HepG2 (cell line): ENCODE results near the gene EZH1. TPM values are rescaled to one million over a fixed set of nuclear protein-coding genes. Genes with fewer than 3 reads are reported as not detected.

Experiments
- FOSL1 ChIP-seq: sonication (generic); formaldehyde crosslinking; IDR thresholded peaks from 2 replicates; pipeline ENCODE4 v1.9.0; 2021; ENCODE audit warnings: missing genetic modification reagents, borderline replicate concordance
- HNF1B ChIP-seq: sonication (generic); formaldehyde crosslinking; IDR thresholded peaks from 2 replicates; pipeline ENCODE4 v1.5.1; 2020; ENCODE audit warnings: mild to moderate bottlenecking, moderate library complexity, missing genetic modification reagents
- HNRNPUL1 ChIP-seq: fragments of 200-400 bp; formaldehyde crosslinking; IDR thresholded peaks from 2 replicates; pipeline ENCODE4 v1.6.1; 2017; ENCODE audit warnings: low read depth, mild to moderate bottlenecking, low read length, moderate library complexity
- HOXA3 ChIP-seq: sonication (generic); formaldehyde crosslinking; IDR thresholded peaks from 2 replicates; pipeline ENCODE4 v1.5.0; 2020; ENCODE audit warnings: missing genetic modification reagents
- MBD4 ChIP-seq: IDR thresholded peaks from 2 replicates; pipeline ENCODE4 v1.6.1; 2012; ENCODE audit warnings: low read length, inconsistent platforms, borderline replicate concordance
- NCOA5 ChIP-seq: sonication (generic); formaldehyde crosslinking; IDR thresholded peaks from 2 replicates; pipeline ENCODE4 v1.4.0; 2020; ENCODE audit warnings: missing genetic modification reagents
- NFYC ChIP-seq: IDR thresholded peaks from 2 replicates; pipeline ENCODE4 v1.6.1; 2016; ENCODE audit warnings: missing genetic modification reagents, missing compliant biosample characterization
- SMARCC2 ChIP-seq: fragments of 450-650 bp; IDR thresholded peaks from 2 replicates; pipeline ENCODE4 v1.6.1; 2017; ENCODE audit warnings: antibody characterized with exemption, mild to moderate bottlenecking
- SRSF9 ChIP-seq: fragments of 200-400 bp; formaldehyde crosslinking; IDR thresholded peaks from 2 replicates; pipeline ENCODE4 v1.6.1; 2018; ENCODE audit warnings: borderline replicate concordance, mild to moderate bottlenecking, low read depth, low read length; ENCODE audit not compliant: insufficient read depth, poor library complexity, severe bottlenecking
- USF2 ChIP-seq, 2 experiments: sonication (generic) in 1 of 2; formaldehyde crosslinking in 1 of 2; IDR thresholded peaks; 2 replicates each; pipeline versions ENCODE4 v1.5.1 to v1.6.1; 2011 to 2020; ENCODE audit warnings: borderline replicate concordance in 1 of 2, low read depth in 1 of 2, low read length in 1 of 2, mild to moderate bottlenecking in 1 of 2, missing genetic modification reagents in 1 of 2, moderate library complexity in 1 of 2
- WIZ ChIP-seq: sonication (generic); formaldehyde crosslinking; IDR thresholded peaks from 2 replicates; pipeline ENCODE4 v1.5.1; 2020; ENCODE audit warnings: mild to moderate bottlenecking, missing genetic modification reagents
- ZC3H13 ChIP-seq: sonication (generic); formaldehyde crosslinking; IDR thresholded peaks from 2 replicates; pipeline ENCODE4 v1.8.1; 2023; ENCODE audit warnings: mild to moderate bottlenecking, missing genetic modification reagents, moderate library complexity
- ZFYVE20 ChIP-seq: sonication (generic); formaldehyde crosslinking; IDR thresholded peaks from 2 replicates; pipeline ENCODE4 v1.8.0; 2023; ENCODE audit warnings: low read depth, mild to moderate bottlenecking, moderate library complexity, missing genetic modification reagents, borderline replicate concordance
- ZNF282 ChIP-seq: fragments of 450-650 bp; IDR thresholded peaks from 2 replicates; pipeline ENCODE4 v1.6.1; 2018; ENCODE audit not compliant: partially characterized antibody
- ZNF556 ChIP-seq: sonication (generic); formaldehyde crosslinking; IDR thresholded peaks from 2 replicates; pipeline ENCODE4 v1.4.0; 2020; ENCODE audit warnings: mild to moderate bottlenecking, missing genetic modification reagents, borderline replicate concordance
- ZNF777 ChIP-seq: sonication (generic); formaldehyde crosslinking; IDR thresholded peaks from 2 replicates; pipeline ENCODE4 v1.4.0; 2020; ENCODE audit warnings: missing genetic modification reagents
- polyA plus RNA-seq, 8 experiments: library from polyadenylated mRNA; depleted of rRNA in 3 of 8; stranded (reverse) in 7 of 8; unstranded in 1 of 8; fragments of >200 nt; fragmentation: Illumina TruSeq in 4 of 8; extraction: Trizol in 4 of 8; gene quantifications; 2 replicates each; pipeline versions ENCODE4 v1.2.1 to v1.2.3, GENCODE V29; 2011 to 2016; ENCODE audit warnings: low read depth in 4 of 8, missing spikeins in 1 of 8, mixed read lengths in 1 of 8; ENCODE audit not compliant: insufficient read depth in 1 of 8
- total RNA-seq, 5 experiments: library from RNA; depleted of rRNA; stranded (reverse); fragments of >200 nt; fragmentation: Illumina TruSeq; extraction: Trizol; gene quantifications; 2 replicates each; pipeline ENCODE4 v1.2.3, GENCODE V29; 2016; ENCODE audit warnings: low read depth in 1 of 5
- TF ChIP-seq, protein P1 (sequence below): sonication (generic); formaldehyde crosslinking; IDR thresholded peaks from 2 replicates; pipeline ENCODE4 v1.4.0; 2020; ENCODE audit warnings: missing genetic modification reagents
- TF ChIP-seq, protein P2 (sequence below): sonication (generic); formaldehyde crosslinking; IDR thresholded peaks from 2 replicates; pipeline ENCODE4 v1.4.0; 2020; ENCODE audit warnings: missing genetic modification reagents

EZH1 gene
- total and polyA plus RNA-seq, 2 of the 13 experiments (the other 11 are each of a cell fraction or from before 2014, with no cell fraction given) = 11.6 to 24.0 TPM

GRCh38 chr17:42659079-42659931, 85.5 kb downstream of the EZH1 start, which contains the start of gene TUBG2 (continued):
- TF ChIP-seq, protein P1, sequence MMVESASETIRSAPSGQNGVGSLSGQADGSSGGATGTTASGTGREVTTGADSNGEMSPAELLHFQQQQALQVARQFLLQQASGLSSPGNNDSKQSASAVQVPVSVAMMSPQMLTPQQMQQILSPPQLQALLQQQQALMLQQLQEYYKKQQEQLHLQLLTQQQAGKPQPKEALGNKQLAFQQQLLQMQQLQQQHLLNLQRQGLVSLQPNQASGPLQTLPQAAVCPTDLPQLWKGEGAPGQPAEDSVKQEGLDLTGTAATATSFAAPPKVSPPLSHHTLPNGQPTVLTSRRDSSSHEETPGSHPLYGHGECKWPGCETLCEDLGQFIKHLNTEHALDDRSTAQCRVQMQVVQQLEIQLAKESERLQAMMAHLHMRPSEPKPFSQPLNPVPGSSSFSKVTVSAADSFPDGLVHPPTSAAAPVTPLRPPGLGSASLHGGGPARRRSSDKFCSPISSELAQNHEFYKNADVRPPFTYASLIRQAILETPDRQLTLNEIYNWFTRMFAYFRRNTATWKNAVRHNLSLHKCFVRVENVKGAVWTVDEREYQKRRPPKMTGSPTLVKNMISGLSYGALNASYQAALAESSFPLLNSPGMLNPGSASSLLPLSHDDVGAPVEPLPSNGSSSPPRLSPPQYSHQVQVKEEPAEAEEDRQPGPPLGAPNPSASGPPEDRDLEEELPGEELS (CRISPR knock-in tag) = 0 out of 2 replicates have a peak, but pooled peaks have one; percentile 21
- no peak for TF ChIP-seq ZNF282
- TF ChIP-seq ZC3H13 (CRISPR knock-in tag) = peak; percentile 27; the same call in 1 of the 2 replicates
- TF ChIP-seq ZFYVE20 (CRISPR knock-in tag) = no peak
- TF ChIP-seq NCOA5 (CRISPR knock-in tag) = no peak
- no peak for TF ChIP-seq FOSL1
- TF ChIP-seq HNF1B (CRISPR knock-in tag) = peak; percentile 70; the same call in 1 of the 2 replicates
- peak; percentile 51 for TF ChIP-seq NFYC (CRISPR knock-in tag)
- no peak for TF ChIP-seq USF2 (IDR thresholded peaks at IDR 0.05; ENCODE audit: low read depth, low read length)
- TF ChIP-seq USF2 (CRISPR knock-in tag; IDR thresholded peaks at IDR 0.05; ENCODE audit: borderline replicate concordance) = no peak
- peak; percentile 44; the same call in 1 of the 2 replicates for TF ChIP-seq HNRNPUL1
- TF ChIP-seq, protein P2, sequence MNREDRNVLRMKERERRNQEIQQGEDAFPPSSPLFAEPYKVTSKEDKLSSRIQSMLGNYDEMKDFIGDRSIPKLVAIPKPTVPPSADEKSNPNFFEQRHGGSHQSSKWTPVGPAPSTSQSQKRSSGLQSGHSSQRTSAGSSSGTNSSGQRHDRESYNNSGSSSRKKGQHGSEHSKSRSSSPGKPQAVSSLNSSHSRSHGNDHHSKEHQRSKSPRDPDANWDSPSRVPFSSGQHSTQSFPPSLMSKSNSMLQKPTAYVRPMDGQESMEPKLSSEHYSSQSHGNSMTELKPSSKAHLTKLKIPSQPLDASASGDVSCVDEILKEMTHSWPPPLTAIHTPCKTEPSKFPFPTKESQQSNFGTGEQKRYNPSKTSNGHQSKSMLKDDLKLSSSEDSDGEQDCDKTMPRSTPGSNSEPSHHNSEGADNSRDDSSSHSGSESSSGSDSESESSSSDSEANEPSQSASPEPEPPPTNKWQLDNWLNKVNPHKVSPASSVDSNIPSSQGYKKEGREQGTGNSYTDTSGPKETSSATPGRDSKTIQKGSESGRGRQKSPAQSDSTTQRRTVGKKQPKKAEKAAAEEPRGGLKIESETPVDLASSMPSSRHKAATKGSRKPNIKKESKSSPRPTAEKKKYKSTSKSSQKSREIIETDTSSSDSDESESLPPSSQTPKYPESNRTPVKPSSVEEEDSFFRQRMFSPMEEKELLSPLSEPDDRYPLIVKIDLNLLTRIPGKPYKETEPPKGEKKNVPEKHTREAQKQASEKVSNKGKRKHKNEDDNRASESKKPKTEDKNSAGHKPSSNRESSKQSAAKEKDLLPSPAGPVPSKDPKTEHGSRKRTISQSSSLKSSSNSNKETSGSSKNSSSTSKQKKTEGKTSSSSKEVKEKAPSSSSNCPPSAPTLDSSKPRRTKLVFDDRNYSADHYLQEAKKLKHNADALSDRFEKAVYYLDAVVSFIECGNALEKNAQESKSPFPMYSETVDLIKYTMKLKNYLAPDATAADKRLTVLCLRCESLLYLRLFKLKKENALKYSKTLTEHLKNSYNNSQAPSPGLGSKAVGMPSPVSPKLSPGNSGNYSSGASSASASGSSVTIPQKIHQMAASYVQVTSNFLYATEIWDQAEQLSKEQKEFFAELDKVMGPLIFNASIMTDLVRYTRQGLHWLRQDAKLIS (CRISPR knock-in tag) = no peak
- peak; percentile 74; the same call in 1 of the 2 replicates for TF ChIP-seq ZNF777 (CRISPR knock-in tag)
- no peak for TF ChIP-seq ZNF556 (CRISPR knock-in tag)
- TF ChIP-seq SRSF9 = no peak
- no peak for TF ChIP-seq SMARCC2
- no peak for TF ChIP-seq MBD4
- no peak; the same call in 1 of the 2 replicates for TF ChIP-seq HOXA3 (CRISPR knock-in tag)
- 0 out of 2 replicates have a peak, but pooled peaks have one; percentile 40 for TF ChIP-seq WIZ (CRISPR knock-in tag)
